ENCODE results near the gene ATP10A.
"Not testable (repeated sequence)": the region's sequence is repeated elsewhere in the genome, so short reads cannot be mapped to it uniquely, and the experiment has no call there.

Gene ATP10A

DNA sequence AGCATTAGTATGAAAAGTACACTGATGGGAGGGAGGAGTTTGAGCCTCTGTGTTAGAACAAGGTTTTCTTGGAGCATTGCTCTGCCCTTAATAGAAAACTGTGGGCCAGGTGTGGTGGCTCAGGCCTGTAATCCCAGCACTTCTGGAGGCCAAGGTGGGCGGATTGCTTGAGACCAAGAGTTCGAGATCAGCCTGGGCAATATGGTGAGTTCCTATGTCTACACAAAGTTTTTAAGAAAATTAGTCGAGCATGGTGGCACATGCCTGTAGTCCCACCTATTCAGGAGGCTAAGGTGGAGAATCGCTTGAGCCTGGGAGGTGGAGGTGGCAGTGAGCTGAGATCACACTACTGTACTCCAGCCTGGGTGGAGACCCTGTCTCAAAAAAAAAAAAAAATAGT, 103.7 kb downstream of the ATP10A start:
- Histone ChIP-seq H3K9ac (no peak overlapping the region), H3K4me3 (IDR thresholded peaks at IDR 0.05; ENCODE audit: insufficient read depth, low read depth, low read length) (no peak overlapping the region), H3K4me2 (no peak overlapping the region), H3K27me3 (ENCODE audit: insufficient read depth, low read depth) (no peaks in the 10 kb centered on the region), H3K36me3 (ENCODE audit: insufficient read depth) (no peaks in the 10 kb centered on the region), H4K20me1 (ENCODE audit: insufficient read depth) (no peaks in the 10 kb centered on the region), H3K27ac (no peak overlapping the region), H3K4me1 (ENCODE audit: low read depth, poor library complexity, severe bottlenecking) (no peaks in the 10 kb centered on the region), H2AFZ (ENCODE audit: low read depth) (no peak overlapping the region), H3K79me2 (ENCODE audit: insufficient read depth, low read depth) (no peaks in the 10 kb centered on the region)
- TF ChIP-seq, protein P1, sequence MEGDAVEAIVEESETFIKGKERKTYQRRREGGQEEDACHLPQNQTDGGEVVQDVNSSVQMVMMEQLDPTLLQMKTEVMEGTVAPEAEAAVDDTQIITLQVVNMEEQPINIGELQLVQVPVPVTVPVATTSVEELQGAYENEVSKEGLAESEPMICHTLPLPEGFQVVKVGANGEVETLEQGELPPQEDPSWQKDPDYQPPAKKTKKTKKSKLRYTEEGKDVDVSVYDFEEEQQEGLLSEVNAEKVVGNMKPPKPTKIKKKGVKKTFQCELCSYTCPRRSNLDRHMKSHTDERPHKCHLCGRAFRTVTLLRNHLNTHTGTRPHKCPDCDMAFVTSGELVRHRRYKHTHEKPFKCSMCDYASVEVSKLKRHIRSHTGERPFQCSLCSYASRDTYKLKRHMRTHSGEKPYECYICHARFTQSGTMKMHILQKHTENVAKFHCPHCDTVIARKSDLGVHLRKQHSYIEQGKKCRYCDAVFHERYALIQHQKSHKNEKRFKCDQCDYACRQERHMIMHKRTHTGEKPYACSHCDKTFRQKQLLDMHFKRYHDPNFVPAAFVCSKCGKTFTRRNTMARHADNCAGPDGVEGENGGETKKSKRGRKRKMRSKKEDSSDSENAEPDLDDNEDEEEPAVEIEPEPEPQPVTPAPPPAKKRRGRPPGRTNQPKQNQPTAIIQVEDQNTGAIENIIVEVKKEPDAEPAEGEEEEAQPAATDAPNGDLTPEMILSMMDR (conservative IDR thresholded peaks at IDR 0.05; ENCODE audit: low read depth, low read length), result no peak

DNA sequence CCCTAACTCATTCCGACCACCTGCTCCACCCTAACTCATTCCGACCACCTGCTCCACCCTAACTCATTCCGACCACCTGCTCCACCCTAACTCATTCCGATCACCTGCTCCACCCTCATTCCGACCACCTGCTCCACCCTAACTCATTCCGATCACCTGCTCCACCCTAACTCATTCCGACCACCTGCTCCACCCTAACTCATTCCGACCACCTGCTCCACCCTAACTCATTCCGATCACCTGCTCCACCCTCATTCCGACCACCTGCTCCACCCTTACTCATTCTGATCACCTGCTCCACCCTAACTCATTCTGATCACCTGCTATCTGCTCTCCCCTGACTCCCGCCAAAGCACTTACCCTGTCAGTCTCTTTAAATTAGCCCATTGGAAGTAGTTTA, 104.5 kb downstream of the ATP10A start:
- not testable (repeated sequence) for H3K36me3 ChIP-seq (ENCODE audit: insufficient read depth); H3K4me3 ChIP-seq (IDR thresholded peaks at IDR 0.05; ENCODE audit: insufficient read depth, low read depth, low read length); H3K27me3 ChIP-seq (ENCODE audit: insufficient read depth, low read depth); H3K79me2 ChIP-seq (ENCODE audit: insufficient read depth, low read depth); H3K9ac ChIP-seq; H3K4me2 ChIP-seq; H3K4me1 ChIP-seq (ENCODE audit: low read depth, poor library complexity, severe bottlenecking); H3K27ac ChIP-seq; H2AFZ ChIP-seq (ENCODE audit: low read depth); H4K20me1 ChIP-seq (ENCODE audit: insufficient read depth)

DNA sequence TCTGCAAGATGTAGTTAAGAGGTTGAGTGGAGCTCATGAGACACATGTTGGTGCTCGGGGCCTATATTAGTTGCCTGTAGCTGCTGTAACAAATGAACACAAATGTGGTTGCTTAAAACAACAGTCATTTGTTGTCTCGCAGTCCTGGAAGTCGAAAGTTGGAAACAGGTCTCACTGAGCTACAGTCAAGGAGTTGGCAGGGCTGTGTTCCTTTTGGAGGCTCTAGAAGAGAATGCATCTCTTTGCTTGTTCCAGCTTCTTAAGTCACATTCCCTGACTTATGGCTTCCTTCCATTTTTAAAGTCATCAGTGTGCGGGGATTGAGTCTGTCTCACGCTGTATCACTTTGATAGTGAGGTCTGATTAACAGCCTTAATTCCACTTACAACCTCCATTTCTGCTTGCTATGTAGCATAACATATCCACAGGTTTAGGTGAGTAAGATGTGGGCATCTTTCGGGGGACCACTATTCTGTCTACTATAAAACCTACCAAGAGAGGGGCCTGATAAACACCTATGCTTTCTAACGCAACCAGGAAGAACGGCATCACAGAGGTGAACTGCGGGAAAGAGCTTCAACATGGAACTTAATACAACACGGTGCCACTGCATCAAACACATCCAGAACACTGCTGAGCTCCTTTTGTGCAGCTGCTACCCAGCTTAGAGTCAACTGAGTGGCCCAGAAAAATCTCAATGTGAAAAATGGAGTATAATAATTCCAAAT, 119.4 kb downstream of the ATP10A start:
- no peaks in the 10 kb centered on the region for H3K27me3 ChIP-seq (ENCODE audit: insufficient read depth, low read depth)
- TF ChIP-seq, protein P1 (conservative IDR thresholded peaks at IDR 0.05; ENCODE audit: low read depth, low read length), result no peak

DNA sequence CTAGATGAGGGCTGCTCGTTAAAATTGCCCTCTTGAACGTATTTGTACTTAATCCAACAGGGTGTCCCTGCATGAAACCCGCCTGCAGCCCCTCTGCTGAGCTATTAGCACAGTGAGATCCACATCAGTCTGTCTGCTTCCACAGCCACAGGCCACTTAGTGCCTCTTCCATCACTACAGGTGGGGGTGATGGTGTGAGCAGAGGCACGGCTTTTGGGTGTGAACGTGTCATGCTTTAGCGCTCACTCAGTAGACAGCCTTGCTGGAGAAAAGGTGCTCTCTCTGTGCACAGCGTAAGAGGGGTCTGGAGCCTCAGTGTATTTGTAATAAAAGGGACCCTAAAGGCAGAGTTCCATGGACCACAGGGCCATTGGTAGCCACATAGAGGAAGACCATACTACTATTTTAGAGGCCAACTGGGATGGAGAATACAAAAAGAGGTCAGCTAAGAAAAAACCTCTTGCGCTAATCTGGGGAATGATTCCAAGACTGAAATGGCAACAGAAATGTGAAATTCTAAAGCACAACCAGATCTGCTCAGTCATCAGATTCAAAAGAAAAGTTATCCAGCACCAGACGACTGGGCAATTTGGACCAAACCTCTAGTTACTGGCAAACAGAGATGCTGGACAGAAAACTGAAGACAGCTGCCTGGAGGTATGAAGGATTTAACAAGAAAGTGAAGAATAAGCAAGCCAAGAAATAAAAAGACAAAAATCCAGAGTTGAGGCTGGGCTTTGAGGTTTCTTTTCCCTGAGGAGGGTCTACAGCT, 120.2 kb downstream of the ATP10A start:
- Histone ChIP-seq H4K20me1 (ENCODE audit: insufficient read depth) (no peaks in the 10 kb centered on the region), H3K4me1 (ENCODE audit: low read depth, poor library complexity, severe bottlenecking) (no peaks in the 10 kb centered on the region), H3K36me3 (ENCODE audit: insufficient read depth) (no peaks in the 10 kb centered on the region), H3K27ac (no peak overlapping the region), H3K9ac (no peak overlapping the region), H3K4me3 (IDR thresholded peaks at IDR 0.05; ENCODE audit: insufficient read depth, low read depth, low read length) (no peak overlapping the region), H3K4me2 (no peak overlapping the region), H3K27me3 (ENCODE audit: insufficient read depth, low read depth) (no peaks in the 10 kb centered on the region), H3K79me2 (ENCODE audit: insufficient read depth, low read depth) (no peaks in the 10 kb centered on the region), H2AFZ (ENCODE audit: low read depth) (no peak overlapping the region)
- TF ChIP-seq, protein P1 (conservative IDR thresholded peaks at IDR 0.05; ENCODE audit: low read depth, low read length), result no peak

More for the DNA sequence above, 119.4 kb downstream of the ATP10A start:
- Histone ChIP-seq H3K9ac (no peak overlapping the region), H3K4me1 (ENCODE audit: low read depth, poor library complexity, severe bottlenecking) (no peaks in the 10 kb centered on the region), H2AFZ (ENCODE audit: low read depth) (no peak overlapping the region), H4K20me1 (ENCODE audit: insufficient read depth) (no peaks in the 10 kb centered on the region), H3K36me3 (ENCODE audit: insufficient read depth) (no peaks in the 10 kb centered on the region), H3K4me2 (no peak overlapping the region), H3K27ac (no peak overlapping the region), H3K79me2 (ENCODE audit: insufficient read depth, low read depth) (no peaks in the 10 kb centered on the region), H3K4me3 (IDR thresholded peaks at IDR 0.05; ENCODE audit: insufficient read depth, low read depth, low read length) (no peak overlapping the region)
